Measurements from ENCODE around the gene CXCL12. TPM values are rescaled to one million over a fixed set of nuclear protein-coding genes. Genes with fewer than 3 reads are reported as not detected.

Gene CXCL12
- total RNA-seq, 1 donor from 2014 or later, result 137 TPM

- no peak for TF ChIP-seq CTCF (conservative IDR thresholded peaks at IDR 0.05)
- Mint-ChIP-seq H3K4me3 (no peak overlapping the region), H3K9me3 (no peaks in the 10 kb centered on the region), H3K4me1 (ENCODE audit: unreplicated experiment) (peaks cover 35% of the 10 kb centered on the region), H3K27me3 (peaks cover 14% of the 10 kb centered on the region), H3K36me3 (no peaks in the 10 kb centered on the region), H3K27ac (no peak overlapping the region)
- no peak for DNase-seq (ENCODE audit: extremely low spot score, unreplicated experiment)
Measured at GRCh38 chr10:44330431-44330830, 54.5 kb downstream of the CXCL12 start.

GRCh38 chr10:44327461-44327860 lies 57.4 kb downstream of the CXCL12 start:
- Mint-ChIP-seq H3K36me3 (no peaks in the 10 kb centered on the region), H3K4me1 (ENCODE audit: unreplicated experiment) (peaks cover 12% of the 10 kb centered on the region), H3K4me3 (no peak overlapping the region), H3K27ac (no peak overlapping the region), H3K27me3 (peaks cover 6% of the 10 kb centered on the region), H3K9me3 (no peaks in the 10 kb centered on the region)
- no peak for TF ChIP-seq CTCF (conservative IDR thresholded peaks at IDR 0.05)
- peak; percentile 2 for DNase-seq (ENCODE audit: extremely low spot score, unreplicated experiment)
